Kidney epithelial cell (primary cell): ENCODE results near the gene ZEB2. TPM values are rescaled to one million over a fixed set of nuclear protein-coding genes. Genes with fewer than 3 reads are reported as not detected.

Experiments used
- DNase-seq: peaks from one replicate; pipeline ENCODE4 v3.0.0-alpha.2; 2010; ENCODE audit warnings: low read depth
- H3K27me3 ChIP-seq: 2 replicates; pipeline ENCODE4 v1.6.0; 2011; ENCODE audit warnings: low read length; ENCODE audit not compliant: control insufficient read depth, insufficient read depth
- H3K36me3 ChIP-seq: 2 replicates; pipeline ENCODE4 v1.5.1; 2011; ENCODE audit warnings: low read length; ENCODE audit not compliant: control insufficient read depth, insufficient read depth
- H3K4me3 ChIP-seq: 2 replicates; pipeline ENCODE4 v1.5.1; 2011; ENCODE audit warnings: low read depth, mild to moderate bottlenecking, control low read depth, low read length
- total RNA-seq: library from RNA; depleted of rRNA; stranded (reverse); fragments of >200 nt; gene quantifications from 2 replicates; pipeline ENCODE4 v1.2.3, GENCODE V29; 2015
- TF ChIP-seq, protein P1 (sequence below): IDR thresholded peaks from 2 replicates; pipeline ENCODE4 v1.5.1; 2011; ENCODE audit warnings: mild to moderate bottlenecking, moderate library complexity, low read length, control low read depth, inconsistent platforms; ENCODE audit not compliant: insufficient read depth, poor library complexity, severe bottlenecking

Gene ZEB2
- total RNA-seq, 1 donor from 2014 or later, result 14.7 TPM

DNA sequence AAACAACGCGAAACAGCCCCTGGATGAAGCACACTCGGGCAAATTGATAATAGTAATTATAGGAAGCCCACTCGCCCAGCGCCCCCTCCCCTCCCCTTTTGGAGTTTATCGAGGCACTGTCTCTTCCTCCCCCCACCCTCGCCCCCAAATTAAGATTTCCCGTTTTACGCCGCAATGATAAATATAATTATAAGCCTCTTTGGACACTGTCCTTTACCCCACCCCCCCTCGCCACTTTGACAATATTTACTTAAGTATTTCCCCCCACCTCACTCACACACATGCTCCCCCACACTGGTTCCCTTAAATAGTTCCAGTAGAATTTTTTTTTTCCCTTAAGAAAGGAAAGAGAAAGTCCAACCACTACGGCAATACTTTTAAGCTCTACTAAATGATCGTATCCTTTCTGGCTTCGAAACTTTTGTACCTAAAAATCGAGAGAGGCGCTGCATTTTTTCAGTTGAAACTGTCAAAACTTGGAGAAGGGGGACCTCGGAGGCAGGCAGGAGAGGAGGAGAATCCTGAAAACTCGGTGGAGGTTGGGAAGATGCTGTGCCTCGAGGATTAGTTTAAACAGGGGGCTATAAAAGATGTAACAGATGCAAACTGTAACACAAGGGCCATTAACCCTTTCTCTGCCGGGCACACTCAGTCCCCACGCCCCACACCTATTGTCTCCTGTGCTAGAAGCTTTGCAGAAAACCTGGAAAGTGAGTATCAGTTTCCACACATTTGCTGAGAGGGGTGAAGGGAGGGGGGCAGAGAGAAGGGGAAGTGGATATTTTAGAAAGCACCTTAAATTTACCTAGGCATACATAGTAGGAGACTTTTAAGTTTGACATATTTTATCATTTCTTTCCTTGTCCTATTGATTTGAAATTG, 1.8 kb downstream of the ZEB2 start:
- H3K27me3 ChIP-seq, result peaks cover 4% of the 10 kb centered on the region
- peak overlapping the region; percentile 73 for H3K4me3 ChIP-seq
- no peak for DNase-seq
- TF ChIP-seq, protein P1, sequence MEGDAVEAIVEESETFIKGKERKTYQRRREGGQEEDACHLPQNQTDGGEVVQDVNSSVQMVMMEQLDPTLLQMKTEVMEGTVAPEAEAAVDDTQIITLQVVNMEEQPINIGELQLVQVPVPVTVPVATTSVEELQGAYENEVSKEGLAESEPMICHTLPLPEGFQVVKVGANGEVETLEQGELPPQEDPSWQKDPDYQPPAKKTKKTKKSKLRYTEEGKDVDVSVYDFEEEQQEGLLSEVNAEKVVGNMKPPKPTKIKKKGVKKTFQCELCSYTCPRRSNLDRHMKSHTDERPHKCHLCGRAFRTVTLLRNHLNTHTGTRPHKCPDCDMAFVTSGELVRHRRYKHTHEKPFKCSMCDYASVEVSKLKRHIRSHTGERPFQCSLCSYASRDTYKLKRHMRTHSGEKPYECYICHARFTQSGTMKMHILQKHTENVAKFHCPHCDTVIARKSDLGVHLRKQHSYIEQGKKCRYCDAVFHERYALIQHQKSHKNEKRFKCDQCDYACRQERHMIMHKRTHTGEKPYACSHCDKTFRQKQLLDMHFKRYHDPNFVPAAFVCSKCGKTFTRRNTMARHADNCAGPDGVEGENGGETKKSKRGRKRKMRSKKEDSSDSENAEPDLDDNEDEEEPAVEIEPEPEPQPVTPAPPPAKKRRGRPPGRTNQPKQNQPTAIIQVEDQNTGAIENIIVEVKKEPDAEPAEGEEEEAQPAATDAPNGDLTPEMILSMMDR, result no peak
- no peaks in the 10 kb centered on the region for H3K36me3 ChIP-seq

DNA sequence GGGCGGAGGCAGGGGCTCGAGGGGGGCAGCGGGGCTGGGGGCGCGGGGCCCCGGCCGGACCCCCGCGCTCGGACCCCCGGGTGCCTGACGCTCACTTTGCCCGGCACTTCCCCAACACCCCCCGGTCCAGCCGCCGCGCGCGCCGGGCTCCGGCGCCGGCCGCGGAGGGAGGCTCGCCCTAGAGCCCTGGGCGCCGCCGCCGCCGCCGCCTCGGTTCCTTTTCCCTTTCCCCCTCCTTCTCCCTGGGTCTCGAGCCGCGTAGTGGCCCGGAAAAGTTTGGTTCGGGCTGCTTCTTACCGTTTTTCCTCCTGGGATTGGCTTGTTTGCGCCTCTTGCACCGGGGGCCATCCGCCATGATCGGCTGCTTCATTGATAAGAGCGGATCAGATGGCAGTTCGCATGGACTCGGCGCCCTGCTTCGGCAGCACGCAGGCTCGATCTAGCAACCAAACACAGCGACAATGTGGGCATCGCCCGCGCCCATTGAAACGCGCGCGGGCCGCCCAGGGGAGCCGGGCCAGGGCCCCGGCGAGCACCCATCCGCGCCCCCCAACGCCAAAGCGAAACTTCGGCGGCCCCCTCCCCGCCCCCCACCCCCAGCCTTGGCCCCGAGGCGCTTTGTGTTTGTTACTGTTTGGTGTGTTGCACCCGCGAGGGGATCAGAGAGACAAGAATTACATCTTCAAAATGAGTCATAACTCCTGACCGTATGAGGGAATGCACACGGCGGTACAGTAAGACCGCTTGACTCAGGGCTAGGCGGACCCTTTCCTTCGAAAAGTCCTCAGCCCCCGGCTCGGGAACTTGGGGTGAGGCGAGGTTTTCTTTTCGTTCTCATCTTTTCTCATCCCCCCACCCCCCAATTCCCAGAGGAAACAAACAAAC, 2.7 kb downstream of the ZEB2 start:
- peak; percentile 81 for DNase-seq
- Histone ChIP-seq H3K36me3 (no peaks in the 10 kb centered on the region), H3K4me3 (peak overlapping the region; percentile 73), H3K27me3 (no peaks in the 10 kb centered on the region)
- TF ChIP-seq, protein P1, result no peak

DNA sequence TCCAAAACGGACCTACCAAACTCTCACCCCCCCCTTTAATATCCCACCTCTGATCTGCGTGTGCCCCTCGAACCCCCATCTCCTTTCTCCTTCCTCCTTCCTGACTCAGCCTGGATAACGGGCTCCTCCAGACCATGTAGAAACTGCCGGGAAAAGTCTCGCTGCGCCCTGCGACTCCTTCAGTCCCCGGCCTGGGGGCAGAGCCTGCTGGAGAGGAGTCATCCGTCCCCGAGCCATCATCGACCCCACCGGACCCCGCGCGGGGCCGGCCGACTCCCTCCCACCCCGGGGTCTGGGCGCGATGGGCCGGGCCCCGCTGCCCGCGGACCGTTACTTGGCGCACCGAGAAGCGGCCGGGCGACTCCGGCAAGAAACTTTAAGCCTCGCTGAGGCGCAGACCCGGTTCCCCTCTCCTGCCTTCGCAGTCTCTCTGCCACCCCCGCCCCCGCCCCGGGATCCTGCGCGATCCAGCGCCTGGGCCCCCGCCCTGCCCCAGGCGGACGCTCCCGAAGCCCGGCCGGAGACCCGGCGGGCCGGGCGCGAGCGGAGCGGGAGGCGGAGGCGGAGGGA, 3.4 kb downstream of the ZEB2 start:
- Histone ChIP-seq H3K4me3 (peak overlapping the region; percentile 73), H3K27me3 (no peaks in the 10 kb centered on the region), H3K36me3 (no peaks in the 10 kb centered on the region)
- TF ChIP-seq, protein P1, result no peak
- DNase-seq, result no peak

DNA sequence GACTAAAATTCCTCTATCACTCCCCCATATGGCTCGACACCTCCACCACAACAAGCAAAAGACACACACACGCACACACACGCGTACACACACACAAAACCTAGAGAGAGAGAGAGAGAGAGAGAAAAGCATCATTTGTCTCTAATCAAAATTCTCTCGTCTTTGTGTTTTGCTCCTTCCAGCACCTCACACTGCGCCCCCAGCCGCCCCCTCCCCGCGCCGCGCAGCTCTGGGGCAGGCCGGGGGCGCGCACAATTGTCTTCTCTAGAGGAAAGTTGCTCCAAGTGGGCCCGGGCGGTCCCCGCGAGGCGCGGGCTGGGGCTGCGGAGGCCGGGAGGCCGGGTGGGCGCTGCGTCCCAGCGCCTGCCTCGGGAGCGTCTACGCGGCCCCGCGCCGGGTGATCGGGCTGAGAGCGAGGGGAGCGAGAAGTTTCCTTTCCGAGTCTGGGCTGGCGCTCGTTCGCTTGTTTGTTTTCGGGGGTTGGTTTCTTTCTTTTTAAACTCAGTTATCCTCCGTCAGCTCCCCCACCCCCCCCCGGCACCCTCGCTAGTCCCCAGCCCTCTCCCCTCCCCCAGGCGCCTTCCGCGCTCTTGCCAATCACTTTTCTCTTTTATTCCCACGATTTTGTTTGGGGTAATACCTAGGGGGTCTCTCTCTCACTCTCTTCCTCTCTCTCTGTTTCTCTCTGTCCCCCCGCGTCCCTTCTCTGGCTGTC, 4.1 kb downstream of the ZEB2 start:
- H3K4me3 ChIP-seq, result peak overlapping the region; percentile 73
- no peaks in the 10 kb centered on the region for H3K27me3 ChIP-seq

DNA sequence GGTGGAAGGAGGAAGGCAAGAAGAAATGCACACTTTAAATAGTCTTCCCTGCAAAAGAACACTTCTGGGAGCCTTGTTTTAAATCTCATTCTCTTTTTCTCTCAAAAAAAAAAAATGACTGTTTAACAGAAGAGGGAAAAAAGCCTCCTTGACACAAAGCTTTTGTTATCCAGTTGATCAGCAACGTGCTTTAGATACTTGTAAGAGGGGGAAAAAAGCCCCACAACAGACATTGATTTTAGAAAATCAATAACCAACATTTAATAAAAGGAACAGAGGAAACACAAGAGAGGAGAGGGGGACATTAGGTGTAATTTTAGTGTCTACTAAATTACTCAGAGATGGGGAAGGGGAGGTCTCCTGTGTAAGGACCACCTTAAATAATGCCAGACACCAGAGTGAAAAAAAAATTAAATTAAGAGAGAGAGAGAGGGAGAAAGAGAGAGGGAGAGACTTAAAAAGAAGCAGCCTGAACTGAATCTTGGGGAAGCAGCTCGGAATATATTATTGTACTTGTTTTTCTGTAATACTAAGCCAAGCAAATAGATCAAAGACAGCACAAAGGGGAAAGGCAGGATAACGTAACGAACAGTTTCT, 4.7 kb downstream of the ZEB2 start:
- TF ChIP-seq, protein P1, result no peak
- no peaks in the 10 kb centered on the region for H3K27me3 ChIP-seq
- H3K36me3 ChIP-seq, result no peaks in the 10 kb centered on the region
- DNase-seq, result no peak
- H3K4me3 ChIP-seq, result peak overlapping the region; percentile 73

More for the DNA sequence above, 4.1 kb downstream of the ZEB2 start:
- TF ChIP-seq, protein P1, result no peak
- DNase-seq, result no peak
- no peaks in the 10 kb centered on the region for H3K36me3 ChIP-seq
